ENCODE measurements around the gene CAPN11. TPM values are rescaled to one million over a fixed set of nuclear protein-coding genes. Genes with fewer than 3 reads are reported as not detected.
A peak's percentile ranks its signal among the peaks of the same experiment; 100 is the strongest.

The CAPN11 gene
- total and polyA plus RNA-seq, 2 experiments from 2014 or later = not detected

GRCh38 chr6:44186635-44187025, 28.0 kb downstream of the CAPN11 start:
- H3K36me3 ChIP-seq = no peaks in the 10 kb centered on the region
- H3K4me3 ChIP-seq = no peak overlapping the region
- no peaks in the 10 kb centered on the region for H3K9me3 ChIP-seq (ENCODE audit: low read depth)
- no peaks in the 10 kb centered on the region for H3K4me1 ChIP-seq (ENCODE audit: low read depth)
- TF ChIP-seq CTCF (IDR thresholded peaks at IDR 0.05; ENCODE audit: low read depth, low read length) = no peak
- no peak for DNase-seq (ENCODE audit: low read depth in 1 of 2, low spot score in 1 of 2)
- H3K27me3 ChIP-seq = no peaks in the 10 kb centered on the region
- H3K27ac ChIP-seq = no peak overlapping the region

- TF ChIP-seq CTCF (IDR thresholded peaks at IDR 0.05; ENCODE audit: low read depth, low read length) = no peak
- Histone ChIP-seq H3K4me3 (no peak overlapping the region), H3K9me3 (ENCODE audit: low read depth) (no peaks in the 10 kb centered on the region), H3K36me3 (no peaks in the 10 kb centered on the region), H3K27ac (no peak overlapping the region), H3K27me3 (no peaks in the 10 kb centered on the region), H3K4me1 (ENCODE audit: low read depth) (no peaks in the 10 kb centered on the region)
- DNase-seq (ENCODE audit: low read depth in 1 of 2, low spot score in 1 of 2) = no peak
These were observed 30.2 kb downstream of the CAPN11 start for GRCh38 chr6:44188819-44189218.

GRCh38 chr6:44189257-44189656, 30.6 kb downstream of the CAPN11 start:
- no peak for DNase-seq (ENCODE audit: low read depth in 1 of 2, low spot score in 1 of 2)
- no peaks in the 10 kb centered on the region for H3K9me3 ChIP-seq (ENCODE audit: low read depth)
- H3K36me3 ChIP-seq = no peaks in the 10 kb centered on the region
- no peaks in the 10 kb centered on the region for H3K4me1 ChIP-seq (ENCODE audit: low read depth)
- H3K27ac ChIP-seq = no peak overlapping the region
- H3K27me3 ChIP-seq = no peaks in the 10 kb centered on the region
- no peak for TF ChIP-seq CTCF (IDR thresholded peaks at IDR 0.05; ENCODE audit: low read depth, low read length)
- no peak overlapping the region for H3K4me3 ChIP-seq

GRCh38 chr6:44190715-44191114, 32.1 kb downstream of the CAPN11 start:
- no peaks in the 10 kb centered on the region for H3K4me1 ChIP-seq (ENCODE audit: low read depth)
- no peak for TF ChIP-seq CTCF (IDR thresholded peaks at IDR 0.05; ENCODE audit: low read depth, low read length)
- H3K4me3 ChIP-seq = no peak overlapping the region

GRCh38 chr6:44192428-44193041, 33.9 kb downstream of the CAPN11 start:
- H3K4me1 ChIP-seq (ENCODE audit: low read depth) = no peaks in the 10 kb centered on the region
- peak; percentile 30 to 42 for DNase-seq (ENCODE audit: low read depth in 1 of 2, low spot score in 1 of 2)
- H3K27me3 ChIP-seq = no peaks in the 10 kb centered on the region
- peak overlapping the region; percentile 69 for H3K27ac ChIP-seq
- no peak for TF ChIP-seq CTCF (IDR thresholded peaks at IDR 0.05; ENCODE audit: low read depth, low read length)
- no peaks in the 10 kb centered on the region for H3K36me3 ChIP-seq
- H3K4me3 ChIP-seq = no peak overlapping the region
- no peaks in the 10 kb centered on the region for H3K9me3 ChIP-seq (ENCODE audit: low read depth)

More at GRCh38 chr6:44190715-44191114, 32.1 kb downstream of the CAPN11 start:
- Histone ChIP-seq H3K36me3 (no peaks in the 10 kb centered on the region), H3K9me3 (ENCODE audit: low read depth) (no peaks in the 10 kb centered on the region), H3K27me3 (no peaks in the 10 kb centered on the region), H3K27ac (no peak overlapping the region)
- peak in 1 of 2 donors; percentile 52 for DNase-seq (ENCODE audit: low read depth in 1 of 2, low spot score in 1 of 2)

Measured in cardiac muscle cell (in vitro differentiated cells and primary cell).